A673 (cell line): ENCODE results near the gene HAGH. TPM values are rescaled to one million over a fixed set of nuclear protein-coding genes. Genes with fewer than 3 reads are reported as not detected.
A peak's percentile ranks its signal among the peaks of the same experiment; 100 is the strongest.
"Not testable (repeated sequence)": the region's sequence is repeated elsewhere in the genome, so short reads cannot be mapped to it uniquely, and the experiment has no call there.

Source experiments
- Bru-seq: library from RNA; stranded (reverse); fragments of 400-500 nt; gene quantifications from one replicate; lab custom pipeline; 2021; lab: Mats Ljungman, UMichigan
- BruChase-seq, 2 experiments: library from RNA; stranded (reverse); fragments of 400-500 nt; gene quantifications; one replicate each; lab custom pipeline; 2021; lab: Mats Ljungman, UMichigan
- BruUV-seq: library from RNA; stranded (reverse); fragments of 400-500 nt; replicated peaks from 2 replicates; lab custom pipeline; 2021; lab: Mats Ljungman, UMichigan
- CTCF ChIA-PET: fragments of 300-600 bp; sonication (Branson Sonifier 250); formaldehyde crosslinking; loops from one replicate; lab custom pipeline; 2022; ENCODE audit warnings: antibody characterized with exemption; lab: Charles Lee
- POLR2A ChIA-PET: fragments of 300-600 bp; sonication (Branson Sonifier 250); formaldehyde crosslinking; loops from one replicate; lab custom pipeline; 2022; ENCODE audit warnings: antibody characterized with exemption; ENCODE audit not compliant: low non-redundant PET; lab: Charles Lee
- DNase-seq: peaks from one replicate; pipeline ENCODE4 v3.0.0-alpha.2; 2015; ENCODE audit warnings: low spot score
- H3K27ac ChIP-seq: fragments of 200-600 bp; sonication (generic); 2 replicates; pipeline ENCODE4 v1.5.1; 2016; ENCODE audit warnings: mixed run types, low read depth, mild to moderate bottlenecking, mixed read lengths, antibody characterized with exemption, low read length; ENCODE audit not compliant: poor library complexity, severe bottlenecking
- H3K27me3 ChIP-seq: fragments of 200-600 bp; sonication (generic); replicated peaks from 2 replicates; pipeline ENCODE4 v1.6.1; 2017; ENCODE audit warnings: mixed run types, low read depth, mild to moderate bottlenecking, mixed read lengths, antibody characterized with exemption, low read length; ENCODE audit not compliant: insufficient read depth, poor library complexity
- H3K36me3 ChIP-seq: fragments of 200-600 bp; sonication (generic); 2 replicates; pipeline ENCODE4 v1.6.1; 2016; ENCODE audit warnings: mixed run types, mild to moderate bottlenecking, mixed read lengths, antibody characterized with exemption, low read length; ENCODE audit not compliant: insufficient read depth, poor library complexity, severe bottlenecking
- H3K4me1 ChIP-seq: fragments of 200-600 bp; sonication (generic); 2 replicates; pipeline ENCODE4 v1.6.1; 2017; ENCODE audit warnings: mixed run types, mild to moderate bottlenecking, mixed read lengths, antibody characterized with exemption, low read length; ENCODE audit not compliant: insufficient read depth, poor library complexity, severe bottlenecking
- H3K4me3 ChIP-seq: fragments of 200-600 bp; sonication (generic); 2 replicates; pipeline ENCODE4 v1.5.1; 2016; ENCODE audit warnings: low read depth, mixed run types, mild to moderate bottlenecking, mixed read lengths, low read length; ENCODE audit not compliant: poor library complexity, severe bottlenecking
- H3K9me3 ChIP-seq: fragments of 200-600 bp; sonication (generic); 2 replicates; pipeline ENCODE4 v1.6.1; 2016; ENCODE audit warnings: mixed run types, low read depth, mild to moderate bottlenecking, mixed read lengths, antibody characterized with exemption, low read length; ENCODE audit not compliant: poor library complexity, severe bottlenecking
- EZH2 ChIP-seq: fragments of 200-600 bp; sonication (generic); IDR thresholded peaks from 2 replicates; pipeline ENCODE4 v1.6.1; 2017; ENCODE audit warnings: borderline replicate concordance, low read depth, mild to moderate bottlenecking, mixed read lengths, antibody characterized with exemption, low read length; ENCODE audit not compliant: poor library complexity, severe bottlenecking
- intact Hi-C: fragments of 100-400 bp; cut with micrococcal nuclease; formaldehyde crosslinking; loops from one replicate; pipeline ENCODE4 v1.10.0; 2022; ENCODE audit not compliant: unreplicated experiment
- long read RNA-seq: library from polyadenylated mRNA; stranded (forward); transcript quantifications from one replicate; pipeline ENCODE4 v2.0.0, GENCODE V29; 2022
- total RNA-seq: library from RNA; stranded (reverse); gene quantifications from 2 replicates; pipeline ENCODE4 v1.2.3, GENCODE V29; 2021
- TF ChIP-seq, protein P1 (sequence below): fragments of 300-800, 200-600 bp; sonication (generic); conservative IDR thresholded peaks from 2 replicates; pipeline ENCODE4 v1.5.1; 2017; ENCODE audit warnings: low read depth, mild to moderate bottlenecking, antibody characterized with exemption, low read length, moderate library complexity, mixed read lengths

Gene HAGH
- 14.4 and 23.4 TPM in 2 replicates for total RNA-seq
- percentile 36 among the genes with signal in this experiment for Bru-seq, nascent RNA
- percentile 40 among the genes with signal in this experiment for BruChase-seq, experiment 1, labeled RNA remaining after a 2-hour chase
- BruChase-seq, experiment 2, labeled RNA remaining after a 6-hour chase, result percentile 41 among the genes with signal in this experiment
- long read RNA-seq, transcript HAGH-202 (9 exons, 2,984 nt), result major isoform, 21 of 50 reads
- long read RNA-seq, transcript HAGH-201 (10 exons, 1,257 nt), result minor isoform, 8 of 50 reads
- long read RNA-seq, partial matches to known transcripts, result 7 of 50 reads
- long read RNA-seq, other reads (novel, unspliced or antisense), result 13 of 50 reads

DNA sequence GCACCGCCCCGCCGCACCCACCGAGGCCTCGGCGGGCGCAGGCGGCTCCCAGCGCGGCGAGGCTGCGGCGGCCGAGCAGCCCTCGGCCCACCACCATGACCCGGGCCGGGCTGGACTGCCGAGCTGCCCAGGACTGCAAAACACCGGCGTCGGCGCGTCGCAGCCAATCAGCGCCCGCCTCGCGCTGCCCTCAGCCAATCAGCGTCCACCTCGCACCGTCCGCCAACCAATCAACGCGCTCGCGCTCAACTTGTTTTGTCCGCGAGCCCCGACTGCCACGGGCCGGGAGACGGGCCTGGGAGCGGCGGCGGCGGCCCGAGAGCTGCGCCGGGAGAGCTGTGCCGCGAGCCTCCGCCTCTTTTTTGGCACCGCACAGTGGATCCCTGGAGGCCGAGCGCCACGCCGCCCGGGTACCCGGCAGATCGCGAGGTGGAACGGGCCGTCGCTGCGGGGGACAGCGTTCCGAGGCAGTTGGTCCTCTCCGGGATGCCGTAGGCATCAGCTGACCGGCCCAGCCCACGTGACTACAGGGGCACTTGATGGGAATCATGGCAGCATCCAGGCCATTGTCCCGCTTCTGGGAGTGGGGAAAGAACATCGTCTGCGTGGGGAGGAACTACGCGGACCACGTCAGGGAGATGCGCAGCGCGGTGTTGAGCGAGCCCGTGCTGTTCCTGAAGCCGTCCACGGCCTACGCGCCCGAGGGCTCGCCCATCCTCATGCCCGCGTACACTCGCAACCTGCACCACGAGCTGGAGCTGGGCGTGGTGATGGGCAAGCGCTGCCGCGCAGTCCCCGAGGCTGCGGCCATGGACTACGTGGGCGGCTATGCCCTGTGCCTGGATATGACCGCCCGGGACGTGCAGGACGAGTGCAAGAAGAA is at the start of gene HAGH, which contains the start of gene FAHD1:
HAGH (minus strand) TSS at position 135 of the 883 bp plus-strand sequence; CDS start at position 97, 38 bp downstream.
FAHD1 (plus strand) TSS at position 516 of the 883 bp plus-strand sequence; CDS start at position 549, 33 bp downstream.
- ChIA-PET POLR2A (no interaction called here), CTCF (interaction anchor here (0.6 kb wide), 1 partner anchor 15 kb away, joined by 4 read pairs; no protein-coding TSS in a partner anchor)
- peak; percentile 95 for DNase-seq
- Histone ChIP-seq H3K36me3 (no peaks in the 10 kb centered on the region), H3K27ac (peak within 1 kb of the TSS; percentile 75), H3K4me1 (peaks cover 12% of the 10 kb centered on the region), H3K27me3 (no peaks in the 10 kb centered on the region), H3K9me3 (no peaks in the 10 kb centered on the region), H3K4me3 (peak within 1 kb of the TSS; percentile 90)
- intact Hi-C loops, result loop anchor here (10.0 kb wide), 1 partner anchor 52 kb away; the partner anchor contains the start of genes EME2, MRPS34 and NME3
- TF ChIP-seq, protein P1, sequence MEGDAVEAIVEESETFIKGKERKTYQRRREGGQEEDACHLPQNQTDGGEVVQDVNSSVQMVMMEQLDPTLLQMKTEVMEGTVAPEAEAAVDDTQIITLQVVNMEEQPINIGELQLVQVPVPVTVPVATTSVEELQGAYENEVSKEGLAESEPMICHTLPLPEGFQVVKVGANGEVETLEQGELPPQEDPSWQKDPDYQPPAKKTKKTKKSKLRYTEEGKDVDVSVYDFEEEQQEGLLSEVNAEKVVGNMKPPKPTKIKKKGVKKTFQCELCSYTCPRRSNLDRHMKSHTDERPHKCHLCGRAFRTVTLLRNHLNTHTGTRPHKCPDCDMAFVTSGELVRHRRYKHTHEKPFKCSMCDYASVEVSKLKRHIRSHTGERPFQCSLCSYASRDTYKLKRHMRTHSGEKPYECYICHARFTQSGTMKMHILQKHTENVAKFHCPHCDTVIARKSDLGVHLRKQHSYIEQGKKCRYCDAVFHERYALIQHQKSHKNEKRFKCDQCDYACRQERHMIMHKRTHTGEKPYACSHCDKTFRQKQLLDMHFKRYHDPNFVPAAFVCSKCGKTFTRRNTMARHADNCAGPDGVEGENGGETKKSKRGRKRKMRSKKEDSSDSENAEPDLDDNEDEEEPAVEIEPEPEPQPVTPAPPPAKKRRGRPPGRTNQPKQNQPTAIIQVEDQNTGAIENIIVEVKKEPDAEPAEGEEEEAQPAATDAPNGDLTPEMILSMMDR, result no peak
- no peak for TF ChIP-seq EZH2
- no TSS peak for BruUV-seq

DNA sequence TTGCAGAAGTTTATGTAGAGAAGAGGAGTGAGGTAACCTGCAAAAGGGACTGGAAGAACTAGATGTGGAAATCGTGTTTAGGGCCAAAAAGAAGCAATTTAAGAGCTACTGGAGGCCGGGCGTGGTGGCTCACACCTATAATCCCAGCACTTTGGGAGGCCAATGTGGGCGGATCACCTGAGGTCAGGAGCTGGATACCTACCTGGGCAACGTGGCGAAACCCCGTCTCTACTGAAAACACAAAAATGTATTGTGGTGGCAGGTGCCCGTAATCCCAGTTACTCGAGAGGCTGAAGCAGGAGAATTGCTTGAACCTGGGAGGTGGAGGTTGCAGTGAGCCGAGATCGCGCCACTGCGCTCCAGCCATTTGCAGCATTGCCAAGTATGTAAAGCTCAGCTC is 49.4 kb upstream of the HAGH start:
- H3K4me1 ChIP-seq, H3K27ac ChIP-seq, H3K4me3 ChIP-seq, BruUV-seq, H3K9me3 ChIP-seq, intact Hi-C loops, DNase-seq, H3K36me3 ChIP-seq: not testable (repeated sequence)
- CTCF ChIA-PET, result interaction anchor here (0.6 kb wide), 2 partner anchors 265 to 344 kb away, joined by 3 read pairs; no protein-coding TSS in a partner anchor
- POLR2A ChIA-PET, result interaction anchor here (0.7 kb wide), 1 partner anchor 319 kb away, joined by 4 read pairs; no protein-coding TSS in a partner anchor
- H3K27me3 ChIP-seq, result peaks cover 23% of the 10 kb centered on the region

DNA sequence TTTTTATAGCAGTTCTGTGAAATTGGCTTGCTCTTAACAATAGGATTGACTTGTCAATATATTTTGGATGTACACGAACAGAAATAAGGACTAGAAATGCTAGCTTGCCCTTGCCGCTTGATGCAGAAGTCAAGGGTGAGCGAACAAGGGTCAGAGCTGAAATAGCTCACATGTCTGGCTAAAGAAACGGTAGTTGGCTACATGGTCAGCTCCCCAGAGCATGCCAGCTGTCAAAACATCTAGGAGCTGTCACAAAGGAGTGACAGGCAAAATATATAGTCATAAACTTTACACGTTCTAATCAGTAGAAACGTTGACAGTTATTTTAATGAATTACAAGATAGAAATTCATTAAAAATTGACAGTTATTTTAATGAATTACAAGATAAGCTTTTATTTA is 48.2 kb upstream of the HAGH start:
- Histone ChIP-seq H3K27me3 (peaks cover 22% of the 10 kb centered on the region), H3K36me3 (no peaks in the 10 kb centered on the region), H3K9me3 (no peaks in the 10 kb centered on the region), H3K4me3 (no peak overlapping the region), H3K4me1 (no peaks in the 10 kb centered on the region), H3K27ac (no peak overlapping the region)
- BruUV-seq, result no TSS peak
- ChIA-PET CTCF (no interaction called here), POLR2A (no interaction called here)
- no peak for DNase-seq
- intact Hi-C loops, result no loop called here
- TF ChIP-seq, protein P1, result no peak
- TF ChIP-seq EZH2, result no peak
